H1 (cell line): ENCODE measurements around the gene WDR7. TPM values are rescaled to one million over a fixed set of nuclear protein-coding genes. Genes with fewer than 3 reads are reported as not detected.

Experiments
- CTCF ChIA-PET: fragments of 300-600 bp; sonication (Branson Sonifier 250); formaldehyde crosslinking; loops from one replicate; lab custom pipeline; 2021; ENCODE audit not compliant: partially characterized antibody; lab: Charles Lee
- POLR2A ChIA-PET: fragments of 300-600 bp; sonication (Branson Sonifier 250); formaldehyde crosslinking; loops from one replicate; lab custom pipeline; 2021; ENCODE audit warnings: inconsistent platforms; ENCODE audit not compliant: partially characterized antibody; lab: Charles Lee
- DNase-seq, 2 experiments: peaks; one replicate each; pipeline versions ENCODE4 v3.0.0 to v3.0.0-alpha.2; 2010 to 2022; ENCODE audit warnings: low spot score in 2 of 2, low read depth in 1 of 2, mixed read lengths in 1 of 2
- FAIRE-seq: peaks from 2 replicates; lab custom pipeline; 2011; peaks lifted over from hg19 to GRCh38; lab: Jason Lieb, UNC
- H2AFZ ChIP-seq: 2 replicates; pipeline ENCODE4 v1.8.1; 2012; ENCODE audit warnings: low read length, inconsistent platforms
- H2AK5ac ChIP-seq: 2 replicates; pipeline ENCODE4 v1.6.1; 2013; ENCODE audit warnings: low read depth, low read length
- H2BK120ac ChIP-seq: replicated peaks from 2 replicates; pipeline ENCODE3; 2013; ENCODE audit warnings: low read depth, low read length, inconsistent platforms
- H2BK12ac ChIP-seq: 2 replicates; pipeline ENCODE4 v1.6.1; 2013; ENCODE audit warnings: low read depth, low read length
- H2BK15ac ChIP-seq: 2 replicates; pipeline ENCODE4 v1.6.1; 2013; ENCODE audit warnings: low read length
- H2BK20ac ChIP-seq: 2 replicates; pipeline ENCODE4 v1.6.1; 2013; ENCODE audit warnings: low read length
- H2BK5ac ChIP-seq: 2 replicates; pipeline ENCODE4 v1.6.1; 2013; ENCODE audit warnings: low read depth, low read length
- H3K14ac ChIP-seq: 2 replicates; pipeline ENCODE4 v1.6.1; 2013; ENCODE audit warnings: inconsistent platforms; ENCODE audit not compliant: insufficient read length
- H3K18ac ChIP-seq: 2 replicates; pipeline ENCODE4 v1.6.1; 2013; ENCODE audit warnings: low read length; ENCODE audit errors: extremely low read depth
- H3K23ac ChIP-seq: 2 replicates; pipeline ENCODE4 v1.6.1; 2013; ENCODE audit warnings: inconsistent platforms; ENCODE audit not compliant: insufficient read length
- H3K23me2 ChIP-seq: 2 replicates; pipeline ENCODE4 v1.6.1; 2013; ENCODE audit warnings: low read depth, low read length
- H3K27ac ChIP-seq: 2 replicates; pipeline ENCODE4 v1.6.1; 2011; ENCODE audit warnings: low read depth, low read length, inconsistent platforms
- H3K27me3 ChIP-seq, 4 experiments: replicated peaks in 1 of 4; 1 replicate in 1 of 4; 2 replicates in 3 of 4; pipeline versions ENCODE4 v1.6.1 to v1.8.1; 2011 to 2013; ENCODE audit warnings: low read length in 3 of 4, mild to moderate bottlenecking in 3 of 4, inconsistent platforms in 2 of 4, mixed read lengths in 2 of 4, moderate library complexity in 1 of 4; ENCODE audit not compliant: control insufficient read depth in 3 of 4, insufficient read depth in 3 of 4; ENCODE audit errors: extremely low read depth in 1 of 4
- H3K36me3 ChIP-seq, 4 experiments: 2 replicates each; pipeline versions ENCODE4 v1.6.1 to v1.8.1; 2011 to 2013; ENCODE audit warnings: mild to moderate bottlenecking in 4 of 4, low read length in 3 of 4, moderate library complexity in 2 of 4, control low read depth in 1 of 4, inconsistent platforms in 1 of 4; ENCODE audit not compliant: insufficient read depth in 4 of 4, control insufficient read depth in 2 of 4
- H3K4ac ChIP-seq: replicated peaks from 2 replicates; pipeline ENCODE3; 2013; ENCODE audit warnings: low read length, low read depth, mixed read lengths, inconsistent platforms; ENCODE audit not compliant: insufficient read length
- H3K4me1 ChIP-seq, 4 experiments: replicated peaks in 1 of 4; 1 replicate in 1 of 4; 2 replicates in 3 of 4; pipeline versions ENCODE4 v1.6.1 to v1.8.1; 2011 to 2013; ENCODE audit warnings: low read length in 3 of 4, inconsistent platforms in 2 of 4, mixed read lengths in 1 of 4; ENCODE audit not compliant: insufficient read depth in 4 of 4, control insufficient read depth in 3 of 4
- H3K4me2 ChIP-seq, 2 experiments: 2 replicates each; pipeline versions ENCODE4 v1.6.1 to v1.8.1; 2011 to 2013; ENCODE audit warnings: low read depth in 2 of 2, low read length in 2 of 2, control low read depth in 1 of 2, inconsistent platforms in 1 of 2, mild to moderate bottlenecking in 1 of 2; ENCODE audit not compliant: insufficient read depth in 1 of 2
- H3K4me3 ChIP-seq, 4 experiments: fragments of 200-600, 300-600 bp in 1 of 4; sonication (generic), shearing (Covaris generic), sonication (Bioruptor Twin) in 1 of 4; 2 replicates each; pipeline versions ENCODE4 v1.5.1 to v1.8.1; 2011 to 2016; ENCODE audit warnings: low read length in 4 of 4, low read depth in 3 of 4, control low read depth in 2 of 4, inconsistent platforms in 2 of 4, mild to moderate bottlenecking in 2 of 4, mixed read lengths in 1 of 4, moderate library complexity in 1 of 4; ENCODE audit not compliant: insufficient read depth in 2 of 4; ENCODE audit errors: extremely low read depth in 1 of 4
- H3K56ac ChIP-seq: replicated peaks from 2 replicates; pipeline ENCODE3; 2013; ENCODE audit warnings: low read depth, mild to moderate bottlenecking, mixed read lengths, low read length, inconsistent platforms; ENCODE audit not compliant: insufficient read length
- H3K79me1 ChIP-seq: 2 replicates; pipeline ENCODE4 v1.6.1; 2013; ENCODE audit warnings: low read depth, low read length, control low read depth
- H3K79me2 ChIP-seq, 2 experiments: 2 replicates each; pipeline versions ENCODE4 v1.6.1 to v1.8.1; 2012 to 2013; ENCODE audit warnings: low read length in 2 of 2, mild to moderate bottlenecking in 2 of 2, inconsistent platforms in 1 of 2; ENCODE audit not compliant: insufficient read depth in 2 of 2, control insufficient read depth in 1 of 2
- H3K9ac ChIP-seq, 4 experiments: replicated peaks in 1 of 4; 1 replicate in 1 of 4; 2 replicates in 3 of 4; pipeline versions ENCODE4 v1.6.1 to v1.8.1; 2011 to 2013; ENCODE audit warnings: low read depth in 3 of 4, low read length in 3 of 4, control low read depth in 2 of 4, mild to moderate bottlenecking in 2 of 4, moderate library complexity in 2 of 4, inconsistent platforms in 1 of 4; ENCODE audit errors: extremely low read depth in 1 of 4
- H3K9me3 ChIP-seq, 2 experiments: 2 replicates each; pipeline versions ENCODE4 v1.6.1 to v1.8.1; 2012 to 2013; ENCODE audit warnings: mild to moderate bottlenecking in 2 of 2, moderate library complexity in 2 of 2, control low read depth in 1 of 2, inconsistent platforms in 1 of 2, low read depth in 1 of 2, low read length in 1 of 2, mixed read lengths in 1 of 2; ENCODE audit not compliant: insufficient read depth in 2 of 2
- H4K20me1 ChIP-seq, 2 experiments: replicated peaks in 1 of 2; 2 replicates each; pipeline versions ENCODE3 to v1.8.1; 2011 to 2013; ENCODE audit warnings: inconsistent platforms in 2 of 2, low read length in 2 of 2, mild to moderate bottlenecking in 1 of 2; ENCODE audit not compliant: insufficient read depth in 2 of 2, control insufficient read depth in 1 of 2
- H4K5ac ChIP-seq: 2 replicates; pipeline ENCODE4 v1.6.1; 2013; ENCODE audit warnings: low read length, low read depth, mixed read lengths, inconsistent platforms; ENCODE audit not compliant: insufficient read length
- H4K8ac ChIP-seq: 2 replicates; pipeline ENCODE4 v1.8.0; 2013; ENCODE audit warnings: mild to moderate bottlenecking, moderate library complexity, low read length, inconsistent platforms; ENCODE audit not compliant: insufficient read depth; ENCODE audit errors: extremely low read depth
- H4K91ac ChIP-seq: replicated peaks from 2 replicates; pipeline ENCODE3; 2013; ENCODE audit warnings: low read length, mixed read lengths, inconsistent platforms; ENCODE audit not compliant: insufficient read length
- POLR2A ChIP-seq, 2 experiments: IDR thresholded peaks; 1 replicate in 1 of 2; 2 replicates in 1 of 2; pipeline ENCODE4 v1.6.1; 2011; ENCODE audit warnings: low read depth in 2 of 2, low read length in 2 of 2, mild to moderate bottlenecking in 2 of 2; ENCODE audit errors: control extremely low read depth in 1 of 2
- WGBS, 2 experiments: shearing (Covaris generic) in 1 of 2; methylation state at CpG; one replicate each; pipeline versions ENCODE4 v1.1.6 to v1.1.7; 2013 to 2015; ENCODE audit warnings: low lambda C conversion rate in 2 of 2, mixed read lengths in 2 of 2, inconsistent platforms in 1 of 2, low coverage in 1 of 2, missing lambda C conversion rate in 1 of 2; ENCODE audit not compliant: insufficient replicate concordance in 2 of 2, insufficient coverage in 1 of 2, insufficient read length in 1 of 2; ENCODE audit errors: extremely low coverage in 1 of 2, missing lambda C conversion rate in 1 of 2; 5-methylcytosine and 5-hydroxymethylcytosine counted together
- polyA plus RNA-seq, 7 experiments: library from polyadenylated mRNA; depleted of rRNA in 3 of 7; stranded (reverse) in 5 of 7; unstranded in 2 of 7; fragments of >200 nt in 5 of 7; fragments of 200-250 nt in 2 of 7; gene quantifications; 1 replicate in 5 of 7; 2 replicates in 1 of 7; 4 replicates in 1 of 7; pipeline versions ENCODE4 v1.2.1 to v1.2.3, GENCODE V29; 2011 to 2013; ENCODE audit warnings: missing spikeins in 2 of 7, mixed read lengths in 2 of 7
- total RNA-seq: library from RNA; stranded (reverse); fragmentation: NEBNext Ultra II Directional; extraction: Animal tissue kit (Norgen Biotek cat#: 25700); gene quantifications from 2 replicates; pipeline ENCODE4 v1.2.1, GENCODE V29; 2021

Gene WDR7
- total and polyA plus RNA-seq, 2 of the 8 experiments (the other 6 are each of a cell fraction or from before 2014, with no cell fraction given) = 5.5 to 15.2 TPM

- Histone ChIP-seq H3K4me3 (no peak overlapping the region), H4K8ac (no peak overlapping the region), H3K4me2 (no peak overlapping the region), H3K14ac (no peak overlapping the region), H2BK15ac (no peak overlapping the region), H4K91ac (no peak overlapping the region), H4K20me1 (no peaks in the 10 kb centered on the region), H2BK12ac (no peak overlapping the region), H4K5ac (no peak overlapping the region), H3K56ac (no peak overlapping the region), H3K79me2 (no peaks in the 10 kb centered on the region), H3K36me3 (no peaks in the 10 kb centered on the region), H3K4ac (no peak overlapping the region), H2BK120ac (no peak overlapping the region), H2BK5ac (no peak overlapping the region), H3K18ac (no peak overlapping the region), H2AFZ (no peak overlapping the region), H3K23ac (no peak overlapping the region), H3K23me2 (no peaks in the 10 kb centered on the region), H3K27ac (no peak overlapping the region), H3K4me1 (no peaks in the 10 kb centered on the region), H2AK5ac (no peak overlapping the region), H2BK20ac (no peak overlapping the region), H3K79me1 (no peaks in the 10 kb centered on the region; the same call in 1 of the 2 replicates), H3K9me3 (no peaks in the 10 kb centered on the region), H3K9ac (no peak overlapping the region), H3K27me3 (no peaks in the 10 kb centered on the region)
- ChIA-PET CTCF (interaction anchor here (1.1 to 1.3 kb wide), 2 partner anchors 253 to 819 kb away, joined by 4 to 5 read pairs; no protein-coding TSS in a partner anchor), POLR2A (no interaction called here)
- 96% methylated on average over 4 of the region's 4 CpGs; no CpG with 5 or more reads in 1 of the 2 experiments for WGBS, 2 experiments
- FAIRE-seq = no peak
- DNase-seq = no peak
- no peak for TF ChIP-seq POLR2A (IDR thresholded peaks at IDR 0.05; ENCODE audit: control extremely low read depth in 1 of 2, low read depth in 2 of 2, low read length in 2 of 2)
These were observed 92.0 kb downstream of the WDR7 start for GRCh38 chr18:56743115-56743514.
